Bronchial epithelial cell (primary cell): ENCODE measurements around the gene CDK5R1. TPM values are rescaled to one million over a fixed set of nuclear protein-coding genes. Genes with fewer than 3 reads are reported as not detected.

Experiments used
- DNase-seq: peaks from one replicate; pipeline ENCODE4 v3.0.0-alpha.2; 2010; ENCODE audit warnings: low read depth
- FAIRE-seq: peaks from 2 replicates; lab custom pipeline; 2011; peaks lifted over from hg19 to GRCh38; lab: Jason Lieb, UNC
- H3K27me3 ChIP-seq: 2 replicates; pipeline ENCODE4 v1.5.1; 2011; ENCODE audit warnings: low read length; ENCODE audit not compliant: control insufficient read depth, insufficient read depth
- H3K36me3 ChIP-seq: 2 replicates; pipeline ENCODE4 v1.5.1; 2011; ENCODE audit warnings: low read length; ENCODE audit not compliant: control insufficient read depth, insufficient read depth
- H3K4me3 ChIP-seq: 2 replicates; pipeline ENCODE4 v1.5.1; 2011; ENCODE audit warnings: mild to moderate bottlenecking, low read depth, low read length, control low read depth
- total RNA-seq: library from RNA; depleted of rRNA; stranded (reverse); fragments of >200 nt; gene quantifications from 2 replicates; pipeline ENCODE4 v1.2.1, GENCODE V29; 2014
- TF ChIP-seq, protein P1 (sequence below): IDR thresholded peaks from 2 replicates; pipeline ENCODE4 v1.5.1; 2011; ENCODE audit warnings: mild to moderate bottlenecking, moderate library complexity, low read length, control low read depth, inconsistent platforms; ENCODE audit not compliant: insufficient read depth, severe bottlenecking

The CDK5R1 gene
- total RNA-seq, 1 donor from 2014 or later = 2.9 TPM

DNA sequence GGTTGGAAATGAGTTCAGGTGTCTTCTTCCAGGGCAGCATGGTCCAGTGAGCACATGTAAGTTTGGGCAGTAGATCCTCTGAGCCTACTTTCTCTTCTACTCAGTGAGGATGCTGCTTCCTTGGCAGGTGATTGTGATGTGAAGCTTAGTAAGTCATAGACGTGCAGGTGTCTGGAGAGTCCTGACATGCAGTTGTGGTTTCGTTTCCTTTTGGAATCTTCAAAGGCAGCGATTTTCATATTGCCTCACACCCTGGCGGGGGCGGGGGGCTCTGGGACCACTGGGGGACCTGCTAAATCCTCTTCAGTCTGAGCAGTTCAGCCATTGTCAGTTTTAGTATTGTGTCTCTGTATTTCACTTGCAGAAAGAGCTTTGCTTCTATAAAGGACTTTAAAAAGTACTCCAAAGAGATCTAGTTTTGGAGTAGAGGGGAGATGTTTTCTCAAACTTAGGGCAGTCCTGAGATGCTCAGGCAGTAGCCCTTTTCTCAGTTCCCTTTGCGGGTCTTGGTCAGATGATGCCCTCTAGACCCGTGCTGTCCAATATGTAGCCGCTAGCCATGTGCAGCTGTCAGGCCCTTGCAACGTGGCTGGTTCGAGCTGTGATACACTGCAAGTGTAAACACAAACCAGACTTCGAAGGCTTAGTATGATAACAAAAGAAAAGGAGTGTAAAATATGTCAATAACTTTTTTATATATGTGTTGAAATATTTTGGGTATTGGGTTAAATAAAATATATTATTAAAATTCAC, 4.0 kb upstream of the CDK5R1 start:
- Histone ChIP-seq H3K4me3 (no peak overlapping the region), H3K36me3 (peaks cover 11% of the 10 kb centered on the region), H3K27me3 (no peaks in the 10 kb centered on the region)
- FAIRE-seq = no peak
- TF ChIP-seq, protein P1, sequence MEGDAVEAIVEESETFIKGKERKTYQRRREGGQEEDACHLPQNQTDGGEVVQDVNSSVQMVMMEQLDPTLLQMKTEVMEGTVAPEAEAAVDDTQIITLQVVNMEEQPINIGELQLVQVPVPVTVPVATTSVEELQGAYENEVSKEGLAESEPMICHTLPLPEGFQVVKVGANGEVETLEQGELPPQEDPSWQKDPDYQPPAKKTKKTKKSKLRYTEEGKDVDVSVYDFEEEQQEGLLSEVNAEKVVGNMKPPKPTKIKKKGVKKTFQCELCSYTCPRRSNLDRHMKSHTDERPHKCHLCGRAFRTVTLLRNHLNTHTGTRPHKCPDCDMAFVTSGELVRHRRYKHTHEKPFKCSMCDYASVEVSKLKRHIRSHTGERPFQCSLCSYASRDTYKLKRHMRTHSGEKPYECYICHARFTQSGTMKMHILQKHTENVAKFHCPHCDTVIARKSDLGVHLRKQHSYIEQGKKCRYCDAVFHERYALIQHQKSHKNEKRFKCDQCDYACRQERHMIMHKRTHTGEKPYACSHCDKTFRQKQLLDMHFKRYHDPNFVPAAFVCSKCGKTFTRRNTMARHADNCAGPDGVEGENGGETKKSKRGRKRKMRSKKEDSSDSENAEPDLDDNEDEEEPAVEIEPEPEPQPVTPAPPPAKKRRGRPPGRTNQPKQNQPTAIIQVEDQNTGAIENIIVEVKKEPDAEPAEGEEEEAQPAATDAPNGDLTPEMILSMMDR = no peak
- DNase-seq = no peak

DNA sequence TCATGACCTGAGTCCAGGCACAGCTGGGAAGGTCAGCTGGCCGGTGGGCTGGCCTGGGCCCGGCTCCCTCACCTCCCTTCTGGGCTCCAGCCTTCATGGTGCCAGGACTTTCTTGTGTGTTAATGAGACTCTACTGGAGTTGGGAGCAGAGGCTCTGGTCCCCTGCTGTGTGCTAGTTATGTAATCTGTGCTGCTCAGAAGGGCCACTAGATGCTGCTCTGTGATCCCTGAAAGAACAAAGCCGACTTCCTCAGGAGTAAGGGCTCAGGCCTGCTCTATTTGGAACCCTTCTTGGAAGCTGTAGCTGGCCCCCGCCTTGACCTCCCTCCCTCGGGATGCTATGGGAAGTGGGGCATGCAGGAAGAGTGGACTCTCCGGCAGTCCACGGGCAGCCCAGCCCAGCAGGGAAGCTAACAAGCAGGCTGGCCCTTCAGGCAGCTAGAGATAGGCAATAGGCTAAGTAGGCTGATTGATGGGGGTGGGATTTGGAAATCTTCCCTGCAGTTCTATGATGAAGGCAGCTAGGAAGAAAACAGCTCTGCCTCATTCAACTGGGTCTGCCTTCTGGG, 3.3 kb upstream of the CDK5R1 start:
- DNase-seq (peak; percentile 51), FAIRE-seq (no peak)
- H3K36me3 ChIP-seq = peaks cover 8% of the 10 kb centered on the region
- TF ChIP-seq, protein P1 = peak; percentile 80
- no peak overlapping the region for H3K4me3 ChIP-seq
- H3K27me3 ChIP-seq = no peaks in the 10 kb centered on the region

DNA sequence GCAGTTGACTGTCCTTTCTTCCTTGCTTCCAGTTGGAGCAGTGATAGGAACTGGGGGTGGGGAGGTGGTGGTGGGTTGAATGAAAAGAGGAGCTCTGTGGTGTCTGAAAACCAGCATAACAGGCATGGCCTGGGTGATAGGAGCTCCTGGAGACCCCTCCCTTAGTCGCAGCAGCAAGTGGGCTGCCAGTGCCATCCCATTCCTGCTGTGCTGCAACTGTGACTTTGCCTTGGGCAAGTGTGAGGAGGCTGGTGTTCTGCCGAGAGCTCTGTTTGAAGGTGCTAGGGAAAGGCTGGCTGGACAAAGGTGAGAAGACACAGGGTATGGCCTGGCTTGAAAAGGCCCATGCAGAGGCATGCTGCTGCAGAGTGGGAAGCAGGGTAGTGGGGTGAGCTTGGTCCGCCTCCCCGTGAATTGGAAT, 2.7 kb upstream of the CDK5R1 start:
- H3K4me3 ChIP-seq = no peak overlapping the region
- no peaks in the 10 kb centered on the region for H3K27me3 ChIP-seq
- H3K36me3 ChIP-seq = peaks cover 12% of the 10 kb centered on the region
- FAIRE-seq (no peak), DNase-seq (no peak)
- TF ChIP-seq, protein P1 = no peak

DNA sequence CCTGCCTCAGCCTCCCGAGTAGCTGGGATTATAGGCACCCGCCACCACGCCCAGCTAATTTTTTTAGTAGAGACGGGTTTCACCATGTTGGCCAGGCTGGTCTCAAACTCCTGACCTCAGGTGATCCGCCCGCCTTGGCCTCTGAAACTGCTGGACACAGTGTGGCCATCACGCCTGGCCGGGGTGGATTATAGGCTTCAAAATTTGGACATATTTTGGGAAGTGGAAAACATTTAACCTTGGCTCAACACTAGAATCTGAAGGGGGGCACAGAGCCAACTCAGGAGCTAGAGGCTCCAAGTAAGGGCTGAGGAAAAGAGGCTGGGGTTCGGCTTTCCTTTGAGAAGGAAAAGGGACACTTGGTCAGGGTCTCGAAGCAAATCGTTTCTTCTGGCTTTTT, 2.2 kb upstream of the CDK5R1 start:
- Histone ChIP-seq H3K27me3 (no peaks in the 10 kb centered on the region), H3K36me3 (peaks cover 10% of the 10 kb centered on the region), H3K4me3 (no peak overlapping the region)
- TF ChIP-seq, protein P1 = no peak
- DNase-seq = no peak
- no peak for FAIRE-seq

DNA sequence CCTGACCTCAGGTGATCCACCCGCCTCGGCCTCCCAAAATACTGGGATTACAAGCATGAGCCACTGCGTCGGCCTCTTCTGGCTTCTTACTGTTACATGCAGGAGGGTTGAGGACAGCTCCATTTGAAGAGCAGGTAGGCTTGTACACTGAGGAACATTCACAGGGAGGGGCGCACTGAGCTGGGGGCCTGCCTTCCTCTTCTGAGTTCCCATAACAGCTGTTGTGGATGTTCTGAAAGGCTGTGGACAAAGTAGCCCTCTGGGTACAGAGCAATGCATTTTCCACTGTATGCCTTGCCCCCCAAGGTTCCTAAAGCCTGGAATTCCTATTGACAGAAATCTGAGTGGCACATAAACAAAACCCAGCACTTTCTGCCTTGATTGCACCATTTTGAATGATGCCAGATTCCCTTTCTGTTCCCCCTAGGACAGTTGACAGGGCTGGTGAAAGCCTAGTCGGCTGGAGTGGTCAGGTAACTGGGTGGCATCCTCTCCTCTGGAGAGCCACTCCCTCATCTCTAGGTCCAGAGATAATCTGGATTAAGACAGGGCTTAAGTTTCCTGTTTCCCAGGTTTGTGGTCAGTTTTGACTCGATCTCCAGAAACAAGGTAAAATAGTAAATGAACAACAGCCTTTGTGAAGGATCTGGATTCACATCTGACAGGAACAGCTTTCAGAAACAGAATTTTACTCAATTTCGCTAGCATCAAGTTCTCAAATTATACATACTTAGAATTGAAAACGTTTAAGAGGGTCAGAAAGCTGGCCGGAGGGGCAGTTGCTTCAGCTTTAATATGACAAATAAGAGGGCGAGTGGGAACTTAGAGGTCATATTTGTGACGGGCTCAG, 1.3 kb upstream of the CDK5R1 start:
- DNase-seq (no peak), FAIRE-seq (no peak)
- peaks cover 16% of the 10 kb centered on the region for H3K36me3 ChIP-seq
- TF ChIP-seq, protein P1 = no peak
- no peak overlapping the region for H3K4me3 ChIP-seq
- no peaks in the 10 kb centered on the region for H3K27me3 ChIP-seq
